H1 (cell line): ENCODE measurements around the gene DHDH. TPM values are rescaled to one million over a fixed set of nuclear protein-coding genes. Genes with fewer than 3 reads are reported as not detected.

Experiments
- CTCF ChIA-PET: fragments of 300-600 bp; sonication (Branson Sonifier 250); formaldehyde crosslinking; loops from one replicate; lab custom pipeline; 2021; ENCODE audit not compliant: partially characterized antibody; lab: Charles Lee
- POLR2A ChIA-PET: fragments of 300-600 bp; sonication (Branson Sonifier 250); formaldehyde crosslinking; loops from one replicate; lab custom pipeline; 2021; ENCODE audit warnings: inconsistent platforms; ENCODE audit not compliant: partially characterized antibody; lab: Charles Lee
- DNase-seq, 2 experiments: peaks; one replicate each; pipeline versions ENCODE4 v3.0.0 to v3.0.0-alpha.2; 2010 to 2022; ENCODE audit warnings: low spot score in 2 of 2, low read depth in 1 of 2, mixed read lengths in 1 of 2
- FAIRE-seq: peaks from 2 replicates; lab custom pipeline; 2011; peaks lifted over from hg19 to GRCh38; lab: Jason Lieb, UNC
- H2AFZ ChIP-seq: 2 replicates; pipeline ENCODE4 v1.8.1; 2012; ENCODE audit warnings: low read length, inconsistent platforms
- H2AK5ac ChIP-seq: 2 replicates; pipeline ENCODE4 v1.6.1; 2013; ENCODE audit warnings: low read depth, low read length
- H2BK120ac ChIP-seq: replicated peaks from 2 replicates; pipeline ENCODE3; 2013; ENCODE audit warnings: low read depth, low read length, inconsistent platforms
- H2BK12ac ChIP-seq: 2 replicates; pipeline ENCODE4 v1.6.1; 2013; ENCODE audit warnings: low read depth, low read length
- H2BK15ac ChIP-seq: 2 replicates; pipeline ENCODE4 v1.6.1; 2013; ENCODE audit warnings: low read length
- H2BK20ac ChIP-seq: 2 replicates; pipeline ENCODE4 v1.6.1; 2013; ENCODE audit warnings: low read length
- H2BK5ac ChIP-seq: 2 replicates; pipeline ENCODE4 v1.6.1; 2013; ENCODE audit warnings: low read depth, low read length
- H3K14ac ChIP-seq: 2 replicates; pipeline ENCODE4 v1.6.1; 2013; ENCODE audit warnings: inconsistent platforms; ENCODE audit not compliant: insufficient read length
- H3K18ac ChIP-seq: 2 replicates; pipeline ENCODE4 v1.6.1; 2013; ENCODE audit warnings: low read length; ENCODE audit errors: extremely low read depth
- H3K23ac ChIP-seq: 2 replicates; pipeline ENCODE4 v1.6.1; 2013; ENCODE audit warnings: inconsistent platforms; ENCODE audit not compliant: insufficient read length
- H3K23me2 ChIP-seq: 2 replicates; pipeline ENCODE4 v1.6.1; 2013; ENCODE audit warnings: low read depth, low read length
- H3K27ac ChIP-seq: 2 replicates; pipeline ENCODE4 v1.6.1; 2011; ENCODE audit warnings: low read depth, low read length, inconsistent platforms
- H3K27me3 ChIP-seq, 4 experiments: replicated peaks in 1 of 4; 1 replicate in 1 of 4; 2 replicates in 3 of 4; pipeline versions ENCODE4 v1.6.1 to v1.8.1; 2011 to 2013; ENCODE audit warnings: low read length in 3 of 4, mild to moderate bottlenecking in 3 of 4, inconsistent platforms in 2 of 4, mixed read lengths in 2 of 4, moderate library complexity in 1 of 4; ENCODE audit not compliant: control insufficient read depth in 3 of 4, insufficient read depth in 3 of 4; ENCODE audit errors: extremely low read depth in 1 of 4
- H3K36me3 ChIP-seq, 4 experiments: 2 replicates each; pipeline versions ENCODE4 v1.6.1 to v1.8.1; 2011 to 2013; ENCODE audit warnings: mild to moderate bottlenecking in 4 of 4, low read length in 3 of 4, moderate library complexity in 2 of 4, control low read depth in 1 of 4, inconsistent platforms in 1 of 4; ENCODE audit not compliant: insufficient read depth in 4 of 4, control insufficient read depth in 2 of 4
- H3K4ac ChIP-seq: replicated peaks from 2 replicates; pipeline ENCODE3; 2013; ENCODE audit warnings: low read length, low read depth, mixed read lengths, inconsistent platforms; ENCODE audit not compliant: insufficient read length
- H3K4me1 ChIP-seq, 4 experiments: replicated peaks in 1 of 4; 1 replicate in 1 of 4; 2 replicates in 3 of 4; pipeline versions ENCODE4 v1.6.1 to v1.8.1; 2011 to 2013; ENCODE audit warnings: low read length in 3 of 4, inconsistent platforms in 2 of 4, mixed read lengths in 1 of 4; ENCODE audit not compliant: insufficient read depth in 4 of 4, control insufficient read depth in 3 of 4
- H3K4me2 ChIP-seq, 2 experiments: 2 replicates each; pipeline versions ENCODE4 v1.6.1 to v1.8.1; 2011 to 2013; ENCODE audit warnings: low read depth in 2 of 2, low read length in 2 of 2, control low read depth in 1 of 2, inconsistent platforms in 1 of 2, mild to moderate bottlenecking in 1 of 2; ENCODE audit not compliant: insufficient read depth in 1 of 2
- H3K4me3 ChIP-seq, 4 experiments: fragments of 200-600, 300-600 bp in 1 of 4; sonication (generic), shearing (Covaris generic), sonication (Bioruptor Twin) in 1 of 4; 2 replicates each; pipeline versions ENCODE4 v1.5.1 to v1.8.1; 2011 to 2016; ENCODE audit warnings: low read length in 4 of 4, low read depth in 3 of 4, control low read depth in 2 of 4, inconsistent platforms in 2 of 4, mild to moderate bottlenecking in 2 of 4, mixed read lengths in 1 of 4, moderate library complexity in 1 of 4; ENCODE audit not compliant: insufficient read depth in 2 of 4; ENCODE audit errors: extremely low read depth in 1 of 4
- H3K56ac ChIP-seq: replicated peaks from 2 replicates; pipeline ENCODE3; 2013; ENCODE audit warnings: low read depth, mild to moderate bottlenecking, mixed read lengths, low read length, inconsistent platforms; ENCODE audit not compliant: insufficient read length
- H3K79me1 ChIP-seq: 2 replicates; pipeline ENCODE4 v1.6.1; 2013; ENCODE audit warnings: low read depth, low read length, control low read depth
- H3K79me2 ChIP-seq, 2 experiments: 2 replicates each; pipeline versions ENCODE4 v1.6.1 to v1.8.1; 2012 to 2013; ENCODE audit warnings: low read length in 2 of 2, mild to moderate bottlenecking in 2 of 2, inconsistent platforms in 1 of 2; ENCODE audit not compliant: insufficient read depth in 2 of 2, control insufficient read depth in 1 of 2
- H3K9ac ChIP-seq, 4 experiments: replicated peaks in 1 of 4; 1 replicate in 1 of 4; 2 replicates in 3 of 4; pipeline versions ENCODE4 v1.6.1 to v1.8.1; 2011 to 2013; ENCODE audit warnings: low read depth in 3 of 4, low read length in 3 of 4, control low read depth in 2 of 4, mild to moderate bottlenecking in 2 of 4, moderate library complexity in 2 of 4, inconsistent platforms in 1 of 4; ENCODE audit errors: extremely low read depth in 1 of 4
- H3K9me3 ChIP-seq, 2 experiments: 2 replicates each; pipeline versions ENCODE4 v1.6.1 to v1.8.1; 2012 to 2013; ENCODE audit warnings: mild to moderate bottlenecking in 2 of 2, moderate library complexity in 2 of 2, control low read depth in 1 of 2, inconsistent platforms in 1 of 2, low read depth in 1 of 2, low read length in 1 of 2, mixed read lengths in 1 of 2; ENCODE audit not compliant: insufficient read depth in 2 of 2
- H4K20me1 ChIP-seq, 2 experiments: replicated peaks in 1 of 2; 2 replicates each; pipeline versions ENCODE3 to v1.8.1; 2011 to 2013; ENCODE audit warnings: inconsistent platforms in 2 of 2, low read length in 2 of 2, mild to moderate bottlenecking in 1 of 2; ENCODE audit not compliant: insufficient read depth in 2 of 2, control insufficient read depth in 1 of 2
- H4K5ac ChIP-seq: 2 replicates; pipeline ENCODE4 v1.6.1; 2013; ENCODE audit warnings: low read length, low read depth, mixed read lengths, inconsistent platforms; ENCODE audit not compliant: insufficient read length
- H4K8ac ChIP-seq: 2 replicates; pipeline ENCODE4 v1.8.0; 2013; ENCODE audit warnings: mild to moderate bottlenecking, moderate library complexity, low read length, inconsistent platforms; ENCODE audit not compliant: insufficient read depth; ENCODE audit errors: extremely low read depth
- H4K91ac ChIP-seq: replicated peaks from 2 replicates; pipeline ENCODE3; 2013; ENCODE audit warnings: low read length, mixed read lengths, inconsistent platforms; ENCODE audit not compliant: insufficient read length
- ASH2L ChIP-seq: fragments of 200-600, 300-600 bp; sonication (generic); IDR thresholded peaks from one replicate; pipeline ENCODE4 v1.7.1; 2017; ENCODE audit warnings: low read length
- ATF3 ChIP-seq: IDR thresholded peaks from 2 replicates; pipeline ENCODE4 v1.6.1; 2011; ENCODE audit warnings: low read depth, mild to moderate bottlenecking, low read length; ENCODE audit not compliant: insufficient read depth
- BACH1 ChIP-seq: IDR thresholded peaks from 2 replicates; pipeline ENCODE4 v1.6.1; 2012; ENCODE audit warnings: low read length, improper control_type of control experiment
- KDM5A ChIP-seq: fragments of 200-600 bp; IDR thresholded peaks from 2 replicates; pipeline ENCODE4 v1.7.1; 2012; ENCODE audit warnings: mild to moderate bottlenecking, low read length, inconsistent platforms, mixed read lengths
- MAFK ChIP-seq: IDR thresholded peaks from 2 replicates; pipeline ENCODE4 v1.6.1; 2012; ENCODE audit warnings: low read depth, mild to moderate bottlenecking, improper control_type of control experiment, low read length
- NRF1 ChIP-seq: IDR thresholded peaks from 2 replicates; pipeline ENCODE4 v1.6.1; 2011; ENCODE audit warnings: mild to moderate bottlenecking, low read depth, low read length, improper control_type of control experiment
- POLR2AphosphoS5 ChIP-seq: IDR thresholded peaks from 2 replicates; pipeline ENCODE4 v1.6.1; 2011; ENCODE audit warnings: low read depth, low read length
- TEAD4 ChIP-seq: IDR thresholded peaks from 2 replicates; pipeline ENCODE4 v1.6.1; 2012; ENCODE audit warnings: low read depth, low read length, inconsistent platforms, mixed read lengths
- WGBS, 2 experiments: shearing (Covaris generic) in 1 of 2; methylation state at CpG; one replicate each; pipeline versions ENCODE4 v1.1.6 to v1.1.7; 2013 to 2015; ENCODE audit warnings: low lambda C conversion rate in 2 of 2, mixed read lengths in 2 of 2, inconsistent platforms in 1 of 2, low coverage in 1 of 2, missing lambda C conversion rate in 1 of 2; ENCODE audit not compliant: insufficient replicate concordance in 2 of 2, insufficient coverage in 1 of 2, insufficient read length in 1 of 2; ENCODE audit errors: extremely low coverage in 1 of 2, missing lambda C conversion rate in 1 of 2; 5-methylcytosine and 5-hydroxymethylcytosine counted together
- polyA plus RNA-seq, 7 experiments: library from polyadenylated mRNA; depleted of rRNA in 3 of 7; stranded (reverse) in 5 of 7; unstranded in 2 of 7; fragments of >200 nt in 5 of 7; fragments of 200-250 nt in 2 of 7; gene quantifications; 1 replicate in 5 of 7; 2 replicates in 1 of 7; 4 replicates in 1 of 7; pipeline versions ENCODE4 v1.2.1 to v1.2.3, GENCODE V29; 2011 to 2013; ENCODE audit warnings: missing spikeins in 2 of 7, mixed read lengths in 2 of 7
- total RNA-seq: library from RNA; stranded (reverse); fragmentation: NEBNext Ultra II Directional; extraction: Animal tissue kit (Norgen Biotek cat#: 25700); gene quantifications from 2 replicates; pipeline ENCODE4 v1.2.1, GENCODE V29; 2021

Gene DHDH
- total and polyA plus RNA-seq, 2 of the 8 experiments (the other 6 are each of a cell fraction or from before 2014, with no cell fraction given), result 2.2 to 2.8 TPM

GRCh38 chr19:48935864-48936263 lies 2.4 kb downstream of the DHDH start:
- DNase-seq, result no peak
- H3K4me2 ChIP-seq, result no peak overlapping the region
- no peak overlapping the region for H3K18ac ChIP-seq
- POLR2A ChIA-PET, result interaction anchor here (0.6 to 1.6 kb wide), 6 partner anchors 11 to 32 kb away, joined by 3 to 8 read pairs (median 6); no protein-coding TSS in a partner anchor
- no peak overlapping the region for H4K5ac ChIP-seq
- no peak overlapping the region for H3K14ac ChIP-seq
- no peak overlapping the region for H2BK20ac ChIP-seq
- no peak for FAIRE-seq
- no peak overlapping the region for H3K56ac ChIP-seq
- no peak overlapping the region for H2BK15ac ChIP-seq
- H3K9ac ChIP-seq, result no peak overlapping the region
- no peak overlapping the region for H3K4me3 ChIP-seq
- no peak overlapping the region for H4K91ac ChIP-seq
- H2BK5ac ChIP-seq, result no peak overlapping the region
- no peaks in the 10 kb centered on the region for H3K79me2 ChIP-seq
- no peak overlapping the region for H2BK120ac ChIP-seq
- no peaks in the 10 kb centered on the region for H3K9me3 ChIP-seq
- 95% methylated on average over 23 of the region's 25 CpGs; no CpG with 5 or more reads in 1 of the 2 experiments for WGBS, 2 experiments
- H2AFZ ChIP-seq, result no peak overlapping the region
- no peaks in the 10 kb centered on the region; the same call in 1 of the 2 replicates for H3K23me2 ChIP-seq
- no peak overlapping the region for H4K8ac ChIP-seq
- no peak overlapping the region for H3K23ac ChIP-seq
- H3K36me3 ChIP-seq, result no peaks in the 10 kb centered on the region
- H3K27me3 ChIP-seq, result peaks cover 0 to 14% (median 10%) of the 10 kb centered on the region in 4 experiments; a peak in 5 of 7 replicates
- CTCF ChIA-PET, result interaction anchor here (0.5 to 1.9 kb wide), 11 partner anchors 10 to 166 kb away, joined by 3 to 18 read pairs (median 4); no protein-coding TSS in a partner anchor
- peaks cover 3 to 8% (median 6%) of the 10 kb centered on the region in 4 experiments; a peak in 6 of 7 replicates for H3K4me1 ChIP-seq
- no peak overlapping the region for H2AK5ac ChIP-seq
- no peak overlapping the region for H2BK12ac ChIP-seq
- H3K4ac ChIP-seq, result no peak overlapping the region
- no peaks in the 10 kb centered on the region; the same call in 1 of the 2 replicates for H3K79me1 ChIP-seq
- no peaks in the 10 kb centered on the region for H4K20me1 ChIP-seq
- TF ChIP-seq POLR2AphosphoS5 (no peak), ATF3 (no peak), KDM5A (no peak), BACH1 (no peak), NRF1 (no peak), ASH2L (no peak), TEAD4 (no peak), MAFK (no peak)
- no peak overlapping the region for H3K27ac ChIP-seq
